Measurements from ENCODE around the gene PEX5L.

PEX5L gene

DNA sequence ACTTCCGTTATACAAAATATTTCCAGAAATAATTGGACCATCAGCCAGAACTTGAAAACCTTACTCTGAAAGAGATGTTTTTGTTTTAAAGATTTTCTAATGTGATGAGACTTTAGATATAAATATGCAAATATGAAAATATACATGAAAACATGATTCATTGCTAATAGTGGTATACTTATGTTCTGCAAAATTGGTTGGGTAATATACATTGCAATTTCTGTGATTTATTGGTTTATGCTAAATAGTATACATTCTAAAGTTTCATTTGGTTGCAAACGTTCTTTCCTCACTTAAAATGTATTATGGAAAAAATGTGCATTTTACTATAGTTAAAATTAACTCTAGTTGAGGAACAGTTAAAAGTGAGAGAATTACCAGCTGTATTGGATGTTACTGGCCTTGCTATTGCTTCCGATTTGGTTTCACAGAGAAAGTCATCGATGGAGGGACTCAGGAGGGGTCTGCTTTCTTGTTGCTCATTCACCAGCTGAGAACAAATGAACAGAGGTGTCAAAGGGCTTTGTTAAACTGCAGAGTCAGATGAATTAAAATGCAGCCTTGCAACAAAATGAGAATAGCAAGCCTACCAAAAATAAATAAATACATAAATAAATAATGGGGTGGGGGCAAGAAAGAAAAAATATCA lies 149.3 kb downstream of the PEX5L start:
- H3K4me3 ChIP-seq (replicated peaks; ENCODE audit: low read depth, low read length): no peak overlapping the region
- DNase-seq (ENCODE audit: low read depth): no peak
- no peak for TF ChIP-seq CTCF (IDR thresholded peaks at IDR 0.05; ENCODE audit: low read length, missing control alignments)

DNA sequence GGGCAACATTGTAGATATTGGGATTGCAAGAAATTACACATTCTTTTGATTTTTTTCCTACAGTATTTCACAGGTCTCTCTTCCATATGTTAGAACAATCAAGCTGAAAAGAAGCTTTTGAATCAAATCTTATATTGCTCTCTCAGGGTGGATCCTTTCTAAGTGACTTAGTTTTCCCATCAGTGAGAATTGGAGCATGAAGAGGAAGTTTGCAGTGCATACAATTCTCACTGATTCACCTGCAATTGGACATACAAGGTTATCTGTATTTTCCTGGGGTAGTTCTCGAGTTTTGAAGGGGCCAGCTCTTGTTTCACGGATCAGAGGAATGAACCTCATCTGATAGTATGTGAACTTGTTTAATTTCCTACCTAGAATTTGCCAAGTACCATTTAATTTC lies 150.8 kb downstream of the PEX5L start:
- no peak for DNase-seq (ENCODE audit: low read depth)
- no peak for TF ChIP-seq CTCF (IDR thresholded peaks at IDR 0.05; ENCODE audit: low read length, missing control alignments)
- H3K4me3 ChIP-seq (replicated peaks; ENCODE audit: low read depth, low read length): no peak overlapping the region

- no peak for TF ChIP-seq CTCF (IDR thresholded peaks at IDR 0.05; ENCODE audit: low read length, missing control alignments)
- no peak overlapping the region for H3K4me3 ChIP-seq (replicated peaks; ENCODE audit: low read depth, low read length)
- DNase-seq (ENCODE audit: low read depth): no peak
Observed at GRCh38 chr3:179884136-179884535, 152.6 kb downstream of the PEX5L start.

DNA sequence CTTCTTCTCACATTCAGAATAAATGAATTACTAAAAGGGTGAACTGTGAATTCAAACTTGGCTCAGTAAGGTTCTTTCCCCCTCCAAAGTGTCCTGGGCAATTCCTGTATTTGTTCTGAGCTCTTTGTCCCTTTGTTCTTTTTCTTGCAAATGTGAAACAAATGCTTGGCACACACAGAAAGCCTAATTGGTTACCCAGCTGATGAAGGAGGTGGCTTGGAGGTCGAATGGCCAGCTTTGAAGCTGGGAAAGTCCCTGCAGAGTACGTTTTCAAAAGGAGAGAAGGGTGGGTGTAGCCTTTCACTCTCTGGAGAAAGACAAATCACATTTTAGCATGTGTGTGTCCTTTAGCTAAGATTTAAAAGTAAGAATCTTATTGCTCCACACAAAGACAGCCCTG lies 154.4 kb downstream of the PEX5L start:
- no peak for TF ChIP-seq CTCF (IDR thresholded peaks at IDR 0.05; ENCODE audit: low read length, missing control alignments)
- no peak overlapping the region for H3K4me3 ChIP-seq (replicated peaks; ENCODE audit: low read depth, low read length)
- no peak for DNase-seq (ENCODE audit: low read depth)

- TF ChIP-seq CTCF (IDR thresholded peaks at IDR 0.05; ENCODE audit: low read length, missing control alignments): no peak
- no peak overlapping the region for H3K4me3 ChIP-seq (replicated peaks; ENCODE audit: low read depth, low read length)
- no peak for DNase-seq (ENCODE audit: low read depth)
Observed at GRCh38 chr3:179881791-179882190, 154.9 kb downstream of the PEX5L start.

- no peak overlapping the region for H3K4me3 ChIP-seq (replicated peaks; ENCODE audit: low read depth, low read length)
- TF ChIP-seq CTCF (IDR thresholded peaks at IDR 0.05; ENCODE audit: low read length, missing control alignments): no peak
- no peak for DNase-seq (ENCODE audit: low read depth)
Observed at GRCh38 chr3:179880868-179881267, 155.9 kb downstream of the PEX5L start.

DNA sequence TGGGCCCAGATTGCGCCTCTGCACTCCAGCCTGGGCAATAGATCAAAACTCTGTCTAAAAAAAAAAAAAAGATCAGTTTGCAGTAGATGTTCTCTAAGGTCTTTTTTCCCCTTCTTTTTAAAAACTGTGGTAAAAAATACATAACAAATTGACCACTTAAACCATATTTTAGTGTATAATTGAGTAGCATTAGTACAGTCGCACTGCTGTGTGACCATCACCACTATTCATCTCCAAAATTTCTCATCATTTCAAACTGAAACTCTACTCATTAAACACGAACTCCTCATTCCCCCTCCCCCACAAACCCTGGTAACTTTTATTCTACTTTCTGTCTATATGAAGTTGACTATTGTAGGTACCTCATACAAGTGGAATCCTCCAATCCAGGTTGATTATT lies 160.3 kb downstream of the PEX5L start:
- no peak for TF ChIP-seq CTCF (IDR thresholded peaks at IDR 0.05; ENCODE audit: low read length, missing control alignments)
- DNase-seq (ENCODE audit: low read depth): no peak

More for the DNA sequence above, 160.3 kb downstream of the PEX5L start:
- H3K4me3 ChIP-seq (replicated peaks; ENCODE audit: low read depth, low read length): no peak overlapping the region
